CD1c-positive myeloid dendritic cell (primary cell): Measurements from ENCODE around the gene MMP3.

Source experiments
- DNase-seq: peaks from one replicate; pipeline ENCODE4 v3.0.0-alpha.2; 2016; ENCODE audit errors: extremely low spot score

Gene MMP3

DNA sequence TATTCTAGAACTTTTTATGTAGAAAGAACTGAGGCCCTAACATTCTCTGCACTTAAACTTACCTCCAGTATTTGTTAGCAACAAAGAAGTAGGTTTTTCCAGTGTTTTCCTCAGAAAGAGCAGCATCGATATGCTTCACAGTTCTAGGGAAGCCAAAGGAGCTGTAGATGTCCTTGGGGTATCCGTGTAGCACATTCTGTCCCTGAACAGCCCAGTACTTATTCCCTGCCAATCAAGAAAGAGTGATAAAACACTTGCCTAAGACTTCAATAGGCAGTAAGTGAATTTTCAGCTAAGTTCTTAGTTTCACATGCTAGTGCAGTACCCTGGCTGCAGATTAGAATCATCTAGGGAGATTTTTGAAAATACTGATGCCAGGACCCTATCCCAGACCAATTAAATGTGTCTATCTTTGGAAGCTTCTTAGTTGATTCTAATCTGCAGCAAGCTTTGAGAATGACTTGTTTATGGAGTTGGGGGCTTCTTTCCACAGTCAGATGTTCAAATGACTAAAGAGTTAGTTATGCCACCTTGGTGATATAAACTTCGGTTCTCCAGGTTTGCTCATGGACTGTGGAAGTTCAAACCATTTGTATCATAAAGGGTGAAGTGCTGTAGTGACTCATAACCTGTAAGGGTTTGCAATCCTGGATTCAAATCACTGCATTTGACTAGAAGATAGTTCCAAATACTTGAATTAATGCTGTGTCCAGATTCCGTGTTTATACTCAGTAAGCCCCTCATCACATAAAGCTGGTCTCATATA, 52.0 kb downstream of the MMP3 start:
- no peak for DNase-seq

DNA sequence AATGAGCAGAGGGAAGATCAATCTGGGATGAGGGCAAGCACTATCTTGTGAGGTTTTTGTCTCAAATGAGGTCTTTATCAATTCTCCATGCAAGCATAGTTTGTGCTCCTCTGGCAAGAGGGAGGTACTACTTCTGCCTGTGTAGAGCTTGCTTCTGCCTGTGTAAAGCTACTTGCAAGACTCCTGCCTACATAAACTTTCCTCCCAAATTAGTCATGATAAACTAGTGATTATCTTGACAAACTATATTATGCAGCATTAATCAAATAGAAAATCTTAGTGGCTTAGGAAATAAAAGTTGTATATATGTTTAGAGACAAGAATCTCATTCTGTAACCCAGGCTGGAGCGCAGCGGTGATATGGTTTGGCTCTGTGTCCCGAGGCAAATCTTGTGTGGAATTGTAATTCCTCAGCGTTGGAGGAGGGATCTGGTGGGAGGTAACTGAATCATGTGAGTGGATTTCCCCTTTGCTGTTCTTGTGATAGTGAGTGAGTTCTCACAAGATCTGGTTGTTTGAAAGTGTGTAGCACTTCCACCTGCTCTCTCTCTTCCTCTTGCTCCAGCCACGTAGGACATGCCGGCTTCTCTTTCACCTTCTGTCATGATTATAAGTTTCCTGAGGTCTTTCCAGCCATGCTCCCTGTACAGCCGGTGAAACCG, 54.9 kb downstream of the MMP3 start:
- no peak for DNase-seq
